Measurements from ENCODE around the gene HCCS. TPM values are rescaled to one million over a fixed set of nuclear protein-coding genes. Genes with fewer than 3 reads are reported as not detected.

HCCS gene
- total RNA-seq, 1 donor from 2014 or later, result 28.0 TPM

DNA sequence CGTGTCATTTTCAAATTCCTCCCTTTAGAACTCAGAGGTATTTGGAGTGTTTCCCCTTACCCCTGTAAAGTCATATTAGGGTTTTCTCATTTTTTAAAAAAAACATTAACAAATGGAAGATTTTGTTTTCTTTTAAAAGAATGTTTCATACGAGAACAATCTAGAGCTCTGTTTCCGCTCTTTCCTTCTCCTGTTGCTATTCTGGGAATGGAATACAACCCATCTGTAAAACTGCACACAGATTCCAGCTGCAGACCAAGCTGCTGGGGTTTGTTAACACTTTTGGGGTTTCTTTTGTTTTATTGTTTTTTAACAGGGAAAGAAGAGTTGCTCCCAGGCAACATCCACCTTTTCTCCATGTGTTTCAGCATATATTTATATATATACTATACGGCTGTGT lies 61.3 kb downstream of the HCCS start:
- H3K9me3 Mint-ChIP-seq, result no peaks in the 10 kb centered on the region
- no peaks in the 10 kb centered on the region for H3K36me3 Mint-ChIP-seq
- TF ChIP-seq, protein P1, sequence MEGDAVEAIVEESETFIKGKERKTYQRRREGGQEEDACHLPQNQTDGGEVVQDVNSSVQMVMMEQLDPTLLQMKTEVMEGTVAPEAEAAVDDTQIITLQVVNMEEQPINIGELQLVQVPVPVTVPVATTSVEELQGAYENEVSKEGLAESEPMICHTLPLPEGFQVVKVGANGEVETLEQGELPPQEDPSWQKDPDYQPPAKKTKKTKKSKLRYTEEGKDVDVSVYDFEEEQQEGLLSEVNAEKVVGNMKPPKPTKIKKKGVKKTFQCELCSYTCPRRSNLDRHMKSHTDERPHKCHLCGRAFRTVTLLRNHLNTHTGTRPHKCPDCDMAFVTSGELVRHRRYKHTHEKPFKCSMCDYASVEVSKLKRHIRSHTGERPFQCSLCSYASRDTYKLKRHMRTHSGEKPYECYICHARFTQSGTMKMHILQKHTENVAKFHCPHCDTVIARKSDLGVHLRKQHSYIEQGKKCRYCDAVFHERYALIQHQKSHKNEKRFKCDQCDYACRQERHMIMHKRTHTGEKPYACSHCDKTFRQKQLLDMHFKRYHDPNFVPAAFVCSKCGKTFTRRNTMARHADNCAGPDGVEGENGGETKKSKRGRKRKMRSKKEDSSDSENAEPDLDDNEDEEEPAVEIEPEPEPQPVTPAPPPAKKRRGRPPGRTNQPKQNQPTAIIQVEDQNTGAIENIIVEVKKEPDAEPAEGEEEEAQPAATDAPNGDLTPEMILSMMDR (conservative IDR thresholded peaks at IDR 0.05), result no peak
- no peaks in the 10 kb centered on the region for H3K4me1 Mint-ChIP-seq (ENCODE audit: unreplicated experiment)
- no peaks in the 10 kb centered on the region for H3K27me3 Mint-ChIP-seq
- H3K4me3 Mint-ChIP-seq, result no peak overlapping the region
- DNase-seq (ENCODE audit: extremely low spot score, unreplicated experiment), result no peak
- no peak overlapping the region for H3K27ac Mint-ChIP-seq

Other genes with a start within 250 kb of the HCCS start
- gene AMELX, start 182.1 kb downstream of the HCCS start, total RNA-seq (ENCODE audit: low replicate concordance), result not detected in 2 replicates